HL-60/S4 treated with retinoic acid at 250 ng/mL for 4 days and 3 days (cell line): Measurements from ENCODE around the gene CCDC68.

Experiments
- in situ Hi-C: fragments of 300-500 bp; cut with MboI; formaldehyde crosslinking; loops from 2 replicates; pipeline ENCODE4 v1.7.0; 2022; ENCODE audit warnings: low sequenced_read_pairs

CCDC68 gene

DNA sequence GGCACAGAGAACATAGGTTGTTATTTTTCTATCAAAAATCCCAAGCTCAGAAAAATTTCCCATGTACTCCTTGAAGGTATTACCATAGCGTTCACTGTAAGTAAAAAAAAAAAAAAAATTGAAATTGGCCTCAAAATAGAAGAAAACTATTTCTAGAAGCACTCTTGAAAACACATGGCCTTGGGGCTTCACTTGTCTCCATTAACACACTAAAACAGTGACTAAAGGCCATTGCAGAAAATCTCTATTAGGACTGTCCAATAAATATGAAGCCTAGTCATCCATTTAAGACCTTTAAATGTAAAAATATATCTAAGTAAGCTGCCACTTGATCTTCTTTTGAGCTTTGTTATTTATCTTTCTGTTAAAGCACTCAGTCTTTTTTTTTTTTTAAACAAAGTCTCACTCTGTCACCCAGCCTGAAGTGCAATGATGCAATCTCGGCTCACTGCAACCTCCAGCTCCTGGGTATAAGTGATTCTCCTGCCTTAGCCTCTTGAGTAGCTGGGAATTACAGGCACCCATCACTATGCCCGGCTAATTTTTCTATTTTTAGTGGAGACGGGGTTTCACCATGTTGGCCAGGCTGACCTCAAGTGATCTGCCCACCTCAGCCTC is 35.8 kb downstream of the CCDC68 start:
- in situ Hi-C loops = no loop called here

DNA sequence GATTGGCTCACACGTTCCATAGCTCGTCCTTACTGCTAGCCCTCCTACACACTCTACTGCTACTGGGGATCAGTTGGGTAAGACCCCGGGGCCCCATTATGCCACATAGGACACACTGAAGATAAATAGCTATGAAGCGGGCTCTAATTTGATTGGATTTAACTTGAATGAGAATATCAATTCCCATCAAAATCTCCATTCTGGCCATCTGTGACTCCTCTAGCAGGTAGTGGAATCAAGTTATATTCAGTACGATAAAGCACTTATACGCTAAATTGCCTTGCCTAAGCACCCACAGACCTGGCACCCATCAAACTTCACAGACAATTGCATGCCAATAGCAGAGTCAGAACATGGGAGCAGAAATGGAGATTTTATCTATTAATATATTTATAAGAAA is 39.8 kb downstream of the CCDC68 start:
- in situ Hi-C loops = no loop called here

DNA sequence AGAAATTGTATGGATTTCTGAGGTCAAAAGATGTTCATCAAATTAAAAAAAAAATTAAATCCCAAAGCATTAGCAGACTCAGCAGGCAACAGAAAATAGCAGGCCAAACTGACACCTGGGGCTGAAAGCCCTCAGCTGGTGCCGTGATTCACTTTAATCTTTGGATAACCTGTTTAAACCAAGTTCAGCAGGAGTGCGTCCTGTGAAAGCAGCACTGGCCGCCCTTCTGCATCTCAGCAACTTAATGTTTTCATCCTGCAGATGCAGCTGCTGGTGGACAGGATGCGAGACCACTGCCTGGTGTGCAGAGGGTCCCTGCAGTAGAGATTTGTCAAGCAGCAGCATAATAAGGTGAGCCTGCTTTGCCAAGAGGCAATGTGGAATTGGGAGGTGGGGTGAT is 41.2 kb downstream of the CCDC68 start:
- in situ Hi-C loops = no loop called here

DNA sequence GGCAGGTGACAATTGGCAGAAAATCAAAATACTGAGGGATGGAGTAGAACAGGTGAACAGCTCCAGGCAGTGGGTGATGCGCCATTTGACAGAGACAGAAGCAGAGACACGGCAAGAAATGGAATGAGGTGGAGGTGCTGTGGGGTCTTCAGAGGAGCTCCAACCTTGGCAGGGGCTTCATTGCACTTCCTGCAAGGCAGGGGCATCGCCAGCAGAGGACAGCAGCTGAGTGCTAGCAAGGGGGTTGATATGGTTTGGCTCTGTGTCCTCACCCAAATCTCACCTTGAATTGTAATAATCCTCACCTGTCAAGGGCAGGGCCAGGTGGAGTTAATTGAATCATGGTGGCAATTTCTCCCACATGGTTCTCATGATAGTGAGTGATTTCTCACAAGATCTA is 42.8 kb downstream of the CCDC68 start:
- in situ Hi-C loops = no loop called here

DNA sequence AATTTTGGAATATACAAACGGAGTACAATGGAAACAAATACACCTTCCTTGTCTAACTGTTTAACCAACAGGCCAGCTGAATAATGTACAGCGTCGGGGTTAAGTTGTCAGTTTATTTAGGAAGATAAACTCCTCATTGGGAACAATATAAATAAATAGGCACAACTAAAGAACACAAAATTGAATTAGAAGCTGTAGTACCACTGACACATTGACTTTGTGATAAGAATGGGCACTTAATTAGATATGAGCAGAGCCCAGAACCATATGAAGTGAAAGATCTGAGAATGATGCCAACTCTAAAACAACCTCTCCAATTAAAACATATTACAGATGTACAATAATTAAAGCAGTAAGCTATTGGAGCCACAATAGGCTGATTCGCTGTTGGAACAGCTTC is 44.4 kb downstream of the CCDC68 start:
- in situ Hi-C loops = no loop called here

DNA sequence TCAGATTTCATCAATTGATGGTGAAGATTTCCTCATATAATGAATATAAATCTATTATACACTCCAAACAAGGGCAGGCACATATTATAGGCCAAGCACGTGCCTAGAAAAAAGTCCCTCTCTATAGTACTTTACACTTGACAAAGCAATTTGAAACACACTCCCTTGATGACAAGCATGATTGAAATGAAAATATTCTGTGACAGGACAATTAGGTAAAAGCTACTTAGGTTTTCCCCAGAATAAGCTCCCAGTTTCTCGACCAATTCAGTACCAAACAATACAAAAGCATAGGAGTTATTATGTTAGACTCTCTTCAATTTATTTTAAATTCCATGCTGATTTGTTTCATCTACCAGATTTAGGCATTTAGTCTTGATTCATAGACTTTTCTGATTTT is 47.7 kb downstream of the CCDC68 start:
- in situ Hi-C loops = no loop called here

DNA sequence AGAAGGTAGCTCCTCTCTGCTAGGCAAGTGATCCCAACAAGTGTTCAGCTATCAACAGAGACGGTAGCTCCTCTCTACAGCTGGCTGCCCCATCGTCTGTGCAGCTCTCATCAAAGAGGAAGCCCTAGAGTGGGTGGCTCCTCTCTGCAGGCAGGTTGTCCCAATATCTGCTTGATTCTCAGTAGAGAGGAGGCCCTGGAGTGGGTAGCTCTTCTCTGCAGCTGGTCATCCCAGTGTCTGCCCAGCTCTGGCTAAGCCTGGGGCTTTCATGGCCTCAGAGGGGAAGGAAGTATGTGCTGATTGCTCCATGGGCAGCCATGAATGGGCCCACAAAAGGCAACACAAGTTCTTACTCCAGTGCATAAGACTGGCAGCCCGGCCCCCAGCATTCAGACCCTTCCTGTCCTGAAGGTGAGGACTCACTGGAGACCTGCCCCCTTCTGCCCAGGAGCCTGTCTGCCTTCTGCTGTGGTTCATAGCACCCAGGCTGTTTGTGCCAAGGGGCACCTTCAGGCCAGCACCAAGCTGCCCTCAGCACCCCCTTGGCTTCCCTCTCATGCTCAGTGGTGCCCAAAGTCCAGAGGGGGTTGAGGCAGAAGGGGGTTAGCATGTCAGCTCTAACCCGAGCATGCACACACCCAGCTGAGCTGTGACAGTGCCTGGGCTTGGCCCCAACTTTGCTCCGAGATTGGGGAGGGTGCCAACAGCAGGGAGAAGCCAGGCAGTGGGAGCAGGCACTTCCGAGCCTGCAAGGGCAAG is 48.9 kb downstream of the CCDC68 start:
- in situ Hi-C loops = no loop called here

DNA sequence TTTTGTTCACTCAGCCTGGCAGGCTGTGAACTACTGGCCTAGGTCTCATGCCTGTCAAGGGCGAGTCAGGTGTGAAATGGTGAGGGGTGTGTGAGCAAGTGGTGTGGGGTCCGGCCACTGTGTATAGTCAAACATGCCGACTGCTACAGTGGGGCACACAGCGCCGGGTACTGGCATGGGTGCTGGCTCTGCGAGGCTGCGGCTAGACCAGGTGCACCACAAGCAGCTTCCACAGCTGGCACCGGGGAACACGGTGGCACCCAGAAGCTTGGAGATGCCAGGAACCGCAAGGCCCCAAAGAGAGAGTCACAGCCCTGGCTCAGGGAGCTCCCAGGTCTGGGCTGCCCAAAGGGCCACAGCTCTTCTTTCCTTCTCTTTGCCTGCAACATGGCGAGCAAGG is 49.7 kb downstream of the CCDC68 start:
- in situ Hi-C loops = no loop called here

DNA sequence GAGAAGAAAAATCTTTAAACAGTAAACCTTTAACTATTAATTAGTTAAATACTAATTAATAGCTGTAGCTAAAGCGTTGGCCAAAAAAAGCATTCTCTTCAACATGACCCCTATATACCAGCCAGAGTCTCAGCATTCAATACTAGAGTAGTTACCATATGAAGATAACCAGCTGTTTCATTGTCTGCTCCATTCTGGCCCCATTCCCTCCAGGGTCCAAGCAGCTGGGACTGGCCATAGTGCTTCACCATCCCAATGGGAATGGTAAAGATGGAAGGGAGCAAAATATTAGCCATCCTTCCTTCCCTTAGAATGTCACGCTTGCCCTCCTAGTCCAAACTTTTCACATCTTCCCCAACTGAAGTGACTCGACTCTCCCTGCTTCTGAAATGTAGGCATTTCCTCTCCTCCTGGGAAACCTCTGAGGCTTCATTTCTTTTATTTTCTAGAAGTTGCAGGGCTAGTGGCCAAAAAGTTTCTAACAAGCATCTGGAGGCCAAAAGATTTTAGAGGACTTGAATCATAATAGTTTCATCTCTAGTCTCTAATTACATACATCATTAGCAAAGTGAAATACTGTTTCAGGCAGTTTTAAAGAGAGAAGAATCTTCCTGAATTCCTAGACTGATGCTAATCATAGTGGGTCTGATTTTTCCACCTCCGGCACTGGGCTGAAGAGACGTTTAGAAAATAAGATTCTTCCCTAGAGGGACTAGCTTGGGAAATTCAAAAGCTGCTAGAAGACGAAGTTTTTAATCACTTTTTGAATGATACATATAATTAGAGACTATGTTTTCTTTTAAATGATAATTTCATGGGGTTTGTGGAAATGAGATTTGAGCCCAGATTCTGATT is 52.7 kb downstream of the CCDC68 start:
- in situ Hi-C loops = no loop called here

DNA sequence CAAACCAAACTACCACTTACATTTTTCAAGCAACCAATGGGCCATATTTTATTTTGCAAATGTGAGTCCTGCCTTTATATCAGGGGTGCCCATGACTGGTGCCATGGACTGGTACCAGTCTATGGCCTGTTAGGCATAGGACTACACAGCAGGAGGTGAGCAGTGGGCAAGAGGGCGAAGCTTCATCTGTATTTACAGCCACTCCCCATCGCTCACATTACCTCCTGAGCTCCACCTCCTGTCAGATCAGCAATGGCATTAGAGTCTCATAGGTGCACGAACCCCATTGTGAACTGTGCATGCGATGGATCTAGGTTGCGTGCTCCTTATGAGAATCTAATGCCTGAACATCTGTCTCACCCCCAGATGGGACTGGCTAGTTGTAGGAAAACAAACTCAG is 53.6 kb downstream of the CCDC68 start:
- in situ Hi-C loops = no loop called here

DNA sequence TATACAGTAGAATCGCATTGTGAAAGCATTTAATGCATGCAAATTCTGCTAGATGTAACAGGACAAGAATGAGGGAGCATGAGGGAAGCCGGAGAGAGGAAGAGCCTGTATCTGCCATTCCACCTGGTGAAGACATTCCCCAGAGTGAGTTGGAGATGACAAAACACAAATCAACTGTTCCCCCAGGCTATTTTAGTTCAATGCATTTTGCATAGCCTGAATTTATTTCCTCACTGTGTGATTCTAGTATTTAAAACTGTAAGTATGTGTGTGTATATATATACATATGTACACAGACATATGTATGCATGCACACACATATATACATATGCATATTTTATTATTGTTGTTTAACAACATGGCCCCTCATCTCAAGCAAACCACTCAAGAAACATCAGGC is 54.7 kb downstream of the CCDC68 start:
- in situ Hi-C loops = no loop called here

DNA sequence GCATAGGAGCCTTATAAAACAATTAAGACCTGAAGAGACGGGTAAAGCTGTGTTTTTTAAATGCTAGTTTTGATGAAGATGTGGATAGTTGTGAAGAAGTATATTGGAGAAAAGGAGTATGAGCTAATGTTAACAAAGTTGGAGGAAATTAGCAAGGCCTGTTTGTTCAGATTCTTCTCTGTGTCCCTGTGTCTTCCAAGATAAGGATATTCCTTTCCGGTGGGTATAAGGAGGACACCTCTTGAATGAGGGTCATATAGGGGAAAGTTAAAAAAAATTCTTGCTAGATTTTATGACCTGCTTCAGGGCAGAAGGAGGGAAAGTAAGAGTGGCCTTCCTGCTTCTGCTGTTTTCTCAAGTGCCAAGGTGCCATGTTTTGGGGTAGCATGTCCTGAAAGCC is 59.0 kb downstream of the CCDC68 start:
- in situ Hi-C loops = no loop called here

DNA sequence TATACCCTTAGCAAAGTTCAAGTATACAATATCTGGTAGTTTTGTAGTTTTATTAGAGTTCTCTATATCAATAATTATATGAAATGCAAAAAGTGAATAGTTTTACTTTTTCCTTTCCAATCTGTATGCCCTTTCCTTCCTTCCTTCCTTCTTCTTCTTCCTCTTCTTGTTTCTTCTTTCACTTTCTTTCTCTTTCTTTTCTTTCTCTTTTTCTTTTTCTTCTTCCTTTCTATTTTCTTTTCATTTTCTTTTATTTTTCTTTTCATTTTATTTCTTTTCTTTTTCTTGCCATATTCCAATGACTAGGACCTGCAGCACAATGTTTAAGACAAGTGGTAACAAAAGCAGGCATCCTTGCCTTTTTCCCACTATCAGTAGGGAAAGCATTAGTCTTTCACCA is 59.8 kb downstream of the CCDC68 start:
- in situ Hi-C loops = no loop called here

DNA sequence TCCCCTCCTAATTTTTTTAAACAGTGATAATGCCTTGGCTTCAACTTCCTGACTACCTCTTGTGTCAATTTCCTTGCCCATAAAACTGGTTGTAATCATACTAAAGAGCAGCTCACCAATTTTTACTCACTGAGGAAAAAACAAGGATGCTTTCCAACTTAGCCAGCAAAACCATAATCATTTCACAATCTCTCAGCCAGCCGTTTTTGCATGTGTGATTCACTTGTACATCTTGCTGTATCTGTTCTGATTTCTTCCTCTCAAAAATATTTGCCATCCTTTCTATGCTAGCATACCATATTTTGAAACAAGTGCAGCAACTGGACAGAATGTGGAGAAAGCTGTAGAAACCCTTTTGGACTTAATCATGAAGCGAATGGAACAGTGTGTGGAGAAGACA is 70.3 kb downstream of the CCDC68 start:
- in situ Hi-C loops = no loop called here

DNA sequence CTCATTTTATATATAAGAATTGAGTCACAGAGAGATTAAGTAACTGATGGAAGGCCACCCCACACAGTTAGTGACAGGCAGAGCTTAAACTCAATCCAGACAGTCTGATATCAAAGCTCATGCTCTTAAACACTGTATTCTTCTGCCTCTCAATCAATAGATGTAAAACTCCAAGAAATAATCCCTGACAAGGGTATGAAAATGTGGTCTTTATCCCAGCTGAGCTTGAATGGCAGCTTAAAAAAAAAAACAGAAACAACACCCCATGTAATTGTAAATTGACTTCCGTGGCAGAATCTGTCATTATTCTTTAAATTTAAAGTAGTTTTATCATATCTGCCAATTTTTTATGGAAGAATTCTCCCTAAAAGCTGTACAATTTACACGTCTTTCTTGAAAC is 70.9 kb downstream of the CCDC68 start:
- in situ Hi-C loops = no loop called here

DNA sequence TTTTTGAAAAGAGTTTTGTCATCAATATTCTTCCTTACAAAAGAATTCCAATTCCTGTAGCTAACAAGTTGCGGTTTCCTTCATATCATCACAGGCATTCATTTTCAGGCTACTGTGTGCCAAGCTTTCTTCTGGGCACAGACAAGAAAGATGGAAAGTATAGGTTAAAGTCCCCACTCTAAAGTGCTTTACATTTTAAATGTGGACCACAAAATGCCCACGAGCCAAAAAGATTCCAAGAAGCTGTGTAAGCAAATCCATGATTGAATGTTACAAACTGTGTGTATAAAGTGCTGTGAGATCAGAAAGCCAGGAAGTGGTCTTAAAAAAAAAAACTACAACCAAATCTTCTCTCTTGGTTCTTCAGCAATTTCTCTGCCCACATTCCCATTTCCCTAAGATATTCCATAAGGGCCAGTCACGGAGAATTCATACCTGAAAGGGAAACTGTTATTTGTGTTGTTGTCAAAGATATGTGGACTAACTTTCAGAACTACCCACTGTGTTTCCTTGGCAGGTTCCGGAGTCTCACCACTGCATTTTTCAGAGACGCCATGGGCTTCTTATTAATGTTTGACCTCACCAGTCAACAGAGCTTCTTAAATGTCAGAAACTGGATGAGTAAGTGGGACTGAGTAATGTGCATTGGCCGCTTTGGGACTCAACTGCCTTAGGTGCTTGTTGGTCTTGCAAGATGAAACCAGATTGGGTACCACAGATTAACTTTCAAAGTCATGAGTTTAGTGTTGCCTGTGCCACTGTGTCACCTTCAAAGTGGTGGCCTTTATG is 75.3 kb downstream of the CCDC68 start:
- in situ Hi-C loops = no loop called here

DNA sequence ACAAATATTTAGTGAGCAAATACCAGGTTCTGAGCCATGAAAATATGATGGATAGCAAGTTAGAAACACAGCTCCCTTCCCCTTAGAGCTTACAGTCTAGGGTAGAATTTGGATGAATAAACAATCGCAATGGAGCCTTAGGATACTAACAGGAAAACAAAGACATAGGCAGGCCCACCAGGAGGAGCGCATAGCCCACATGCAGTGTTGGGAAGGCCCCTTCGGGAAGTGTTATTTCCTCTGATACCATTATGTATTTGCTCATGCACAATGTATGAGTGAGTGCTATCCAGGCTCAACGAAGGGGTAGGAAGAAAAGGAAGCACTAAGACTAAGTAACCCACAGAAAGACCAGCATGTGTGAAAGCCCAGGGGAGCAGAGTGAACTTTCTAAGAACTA is 76.9 kb downstream of the CCDC68 start:
- in situ Hi-C loops = no loop called here

DNA sequence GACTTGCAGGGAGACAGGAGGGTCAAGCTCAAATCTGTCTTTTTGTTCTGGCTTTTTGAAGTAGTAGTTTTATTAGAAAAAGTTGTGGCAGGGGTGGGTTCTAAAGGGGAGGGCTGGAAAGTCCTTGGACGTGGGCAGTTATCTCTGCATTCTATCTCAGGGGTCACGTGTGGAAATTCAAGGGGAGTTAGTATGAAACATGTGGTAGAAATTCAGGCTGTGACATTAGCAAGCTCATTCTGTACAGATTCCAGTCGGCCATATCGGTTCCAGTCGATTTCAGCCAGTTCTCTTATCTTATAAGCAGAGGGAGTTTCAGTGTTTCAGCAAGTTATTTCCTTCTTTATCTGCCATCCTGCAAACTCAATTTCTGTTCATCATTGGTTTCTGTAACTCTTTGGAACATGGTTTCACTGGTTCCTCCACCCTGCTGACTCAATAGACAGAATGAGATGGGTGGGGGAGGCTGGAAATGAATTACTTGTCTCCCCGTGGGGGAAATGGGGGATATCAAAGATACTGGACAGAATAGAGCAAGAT is 78.0 kb downstream of the CCDC68 start:
- in situ Hi-C loops = no loop called here

DNA sequence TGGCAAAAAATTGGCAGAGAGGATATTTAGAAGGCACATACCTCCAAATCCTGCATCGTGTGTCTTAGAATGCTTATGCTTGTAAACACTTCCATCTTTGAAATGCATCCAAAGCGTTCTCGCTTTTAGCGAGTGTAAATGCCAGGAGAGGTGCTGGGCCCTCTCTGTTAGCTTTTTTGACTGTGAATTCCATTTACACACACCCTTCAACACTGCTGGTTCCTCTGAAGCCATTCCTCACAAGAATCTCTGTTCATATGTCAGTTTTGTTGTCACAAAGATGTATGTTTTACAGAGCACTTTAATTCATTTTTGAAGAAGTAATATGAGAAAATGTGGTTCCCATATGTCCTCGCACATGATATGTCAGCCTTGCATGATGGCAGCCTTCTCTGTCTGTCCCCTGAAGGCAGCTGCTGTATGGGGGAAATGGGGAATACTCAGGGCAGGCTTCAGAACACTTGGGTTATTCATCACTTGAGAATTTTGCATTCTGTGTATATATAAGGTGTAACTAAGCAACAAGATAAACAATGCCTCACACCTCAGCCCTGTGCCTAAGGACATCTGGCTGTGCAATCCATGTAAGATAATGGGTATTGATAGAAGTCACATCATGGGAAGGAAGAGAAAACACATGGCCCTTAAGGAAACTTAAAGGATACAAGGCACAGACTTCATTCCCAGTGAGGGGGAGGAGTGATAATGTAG is 78.7 kb downstream of the CCDC68 start:
- in situ Hi-C loops = no loop called here

DNA sequence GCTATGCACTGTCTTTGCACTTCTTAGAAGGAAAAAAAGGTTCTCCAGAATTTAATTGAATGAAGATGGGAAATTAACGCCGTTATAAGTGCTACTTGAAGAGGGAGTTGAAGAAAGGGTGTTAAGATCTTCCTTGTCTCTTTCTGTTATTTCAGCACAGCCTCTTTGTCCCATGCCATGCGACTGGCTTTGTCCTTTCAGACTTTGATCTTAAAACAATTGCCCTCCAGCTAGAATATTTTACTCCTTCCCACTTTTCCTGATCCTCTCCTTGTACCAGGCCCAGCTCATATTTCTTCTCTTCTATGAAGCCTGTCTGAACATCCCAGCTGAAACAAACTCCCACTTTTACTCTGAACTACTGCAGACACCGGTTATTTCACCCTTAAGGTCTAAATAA is 79.6 kb downstream of the CCDC68 start:
- in situ Hi-C loops = no loop called here
